Activated CD4-positive, alpha-beta memory T cell treated with anti-CD3 and anti-CD28 coated beads for 36 hours (primary cell): ENCODE measurements around the gene ATRX. TPM values are rescaled to one million over a fixed set of nuclear protein-coding genes. Genes with fewer than 3 reads are reported as not detected.
"Not testable (repeated sequence)": the region's sequence is repeated elsewhere in the genome, so short reads cannot be mapped to it uniquely, and the experiment has no call there.

Source experiments
- CTCF ChIA-PET: fragments of 350-600 bp; sonication (Branson Sonifier 250); formaldehyde crosslinking; loops from one replicate; lab custom pipeline; 2021; ENCODE audit warnings: antibody characterized with exemption, inconsistent platforms; lab: Charles Lee
- POLR2A ChIA-PET: fragments of 350-600 bp; sonication (Branson Sonifier 250); formaldehyde crosslinking; loops from one replicate; lab custom pipeline; 2021; ENCODE audit warnings: antibody characterized with exemption; lab: Charles Lee
- DNase-seq: peaks from one replicate; pipeline ENCODE4 v3.0.0-alpha.2; 2020
- H3K27ac Mint-ChIP-seq: one replicate; pipeline ENCODE4 v1.8.0; 2021; ENCODE audit warnings: mixed read lengths
- H3K27me3 Mint-ChIP-seq: one replicate; pipeline ENCODE4 v1.8.0; 2021; ENCODE audit warnings: mixed read lengths
- H3K36me3 Mint-ChIP-seq: one replicate; pipeline ENCODE4 v1.8.0; 2021; ENCODE audit warnings: mixed read lengths
- H3K4me1 Mint-ChIP-seq: one replicate; pipeline ENCODE4 v1.8.0; 2021; ENCODE audit warnings: low read depth, mixed read lengths
- H3K4me3 Mint-ChIP-seq: one replicate; pipeline ENCODE4 v1.8.0; 2021; ENCODE audit warnings: mild to moderate bottlenecking, mixed read lengths
- H3K9me3 Mint-ChIP-seq: one replicate; pipeline ENCODE4 v1.8.0; 2021; ENCODE audit warnings: mixed read lengths
- intact Hi-C: fragments of 100-400 bp; cut with micrococcal nuclease; formaldehyde crosslinking; loops from one replicate; pipeline ENCODE4 v1.15.1; 2023
- total RNA-seq, 2 experiments: library from RNA; stranded (reverse); gene quantifications; one replicate each; pipeline ENCODE4 v1.2.3, GENCODE V29; 2021

The ATRX gene
- total RNA-seq, 2 experiments from 2014 or later, result 56.8 to 60.4 TPM

DNA sequence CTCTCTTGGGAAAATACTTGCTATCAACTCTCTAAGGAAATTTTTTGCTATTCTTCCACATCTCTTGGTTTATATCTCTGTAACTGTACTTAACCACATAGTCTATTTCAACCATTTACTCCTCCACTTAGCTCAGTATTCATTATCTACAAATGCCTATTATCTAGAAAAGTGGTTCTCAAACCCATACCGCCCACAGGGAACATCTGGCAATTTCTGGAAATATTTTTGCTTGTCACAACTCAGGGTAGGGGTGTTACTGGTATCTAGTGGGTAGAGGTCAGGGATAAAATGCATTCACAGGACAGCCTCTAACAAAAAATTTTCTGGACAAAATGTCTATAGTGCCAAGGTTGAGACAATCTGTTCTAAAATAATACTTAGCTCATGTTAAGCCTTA is 14.4 kb downstream of the ATRX start:
- H3K27me3 Mint-ChIP-seq, result no peaks in the 10 kb centered on the region
- H3K4me1 Mint-ChIP-seq, result peaks cover 25% of the 10 kb centered on the region
- ChIA-PET POLR2A (no interaction called here), CTCF (no interaction called here)
- no peak overlapping the region for H3K27ac Mint-ChIP-seq
- no peaks in the 10 kb centered on the region for H3K9me3 Mint-ChIP-seq
- H3K4me3 Mint-ChIP-seq, result no peak overlapping the region
- intact Hi-C loops, result loop anchor here (10.0 kb wide), 1 partner anchor 63 kb away; no protein-coding TSS in a partner anchor
- no peak for DNase-seq
- peaks cover 1% of the 10 kb centered on the region for H3K36me3 Mint-ChIP-seq

DNA sequence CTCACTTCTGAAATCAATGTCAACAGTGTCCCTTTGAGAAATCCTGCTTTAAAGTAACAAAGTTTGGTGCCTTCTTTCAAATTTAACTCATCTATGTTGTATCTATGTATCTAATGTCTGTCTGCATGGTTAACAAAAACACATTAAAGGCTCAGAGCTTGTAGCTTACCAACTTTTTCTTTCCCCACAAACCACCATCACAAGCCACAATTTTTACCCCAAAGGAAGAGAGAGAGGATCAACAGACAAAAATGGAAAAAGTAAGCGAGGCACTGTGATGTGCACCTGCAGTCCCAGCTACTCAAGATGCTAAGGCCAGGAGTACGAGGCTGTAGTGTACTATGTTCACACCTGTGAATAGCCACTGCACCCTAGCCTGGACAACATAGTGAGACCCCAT is 17.2 kb downstream of the ATRX start:
- H3K4me1 Mint-ChIP-seq, result peaks cover 23% of the 10 kb centered on the region
- ChIA-PET CTCF (no interaction called here), POLR2A (interaction anchor here (0.6 kb wide), 1 partner anchor 18 kb away, joined by 3 read pairs; no protein-coding TSS in a partner anchor)
- intact Hi-C loops, result no loop called here
- no peaks in the 10 kb centered on the region for H3K27me3 Mint-ChIP-seq
- peaks cover 1% of the 10 kb centered on the region for H3K36me3 Mint-ChIP-seq
- H3K4me3 Mint-ChIP-seq, result no peak overlapping the region
- H3K27ac Mint-ChIP-seq, result peak overlapping the region; percentile 34
- H3K9me3 Mint-ChIP-seq, result no peaks in the 10 kb centered on the region
- no peak for DNase-seq

DNA sequence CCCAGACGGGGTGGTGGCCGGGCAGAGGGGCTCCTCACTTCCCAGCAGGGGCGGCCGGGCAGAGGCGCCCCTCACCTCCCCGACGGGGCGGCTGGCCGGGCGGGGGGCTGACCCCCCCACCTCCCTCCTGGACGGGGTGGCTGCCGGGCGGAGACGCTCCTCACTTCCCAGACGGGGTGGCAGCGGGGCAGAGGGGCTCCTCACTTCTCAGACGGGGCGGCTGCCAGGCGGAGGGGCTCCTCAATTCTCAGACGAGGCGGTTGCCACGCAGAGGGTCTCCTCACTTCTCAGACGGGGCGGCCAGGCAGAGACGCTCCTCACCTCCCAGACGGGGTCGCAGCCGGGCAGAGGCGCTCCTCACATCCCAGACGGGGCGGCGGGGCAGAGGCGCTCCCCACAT is 19.8 kb downstream of the ATRX start:
- H3K27ac Mint-ChIP-seq, DNase-seq, CTCF ChIA-PET, H3K9me3 Mint-ChIP-seq, intact Hi-C loops, POLR2A ChIA-PET, H3K4me3 Mint-ChIP-seq, H3K27me3 Mint-ChIP-seq, H3K36me3 Mint-ChIP-seq: not testable (repeated sequence)
- peaks cover 22% of the 10 kb centered on the region for H3K4me1 Mint-ChIP-seq

DNA sequence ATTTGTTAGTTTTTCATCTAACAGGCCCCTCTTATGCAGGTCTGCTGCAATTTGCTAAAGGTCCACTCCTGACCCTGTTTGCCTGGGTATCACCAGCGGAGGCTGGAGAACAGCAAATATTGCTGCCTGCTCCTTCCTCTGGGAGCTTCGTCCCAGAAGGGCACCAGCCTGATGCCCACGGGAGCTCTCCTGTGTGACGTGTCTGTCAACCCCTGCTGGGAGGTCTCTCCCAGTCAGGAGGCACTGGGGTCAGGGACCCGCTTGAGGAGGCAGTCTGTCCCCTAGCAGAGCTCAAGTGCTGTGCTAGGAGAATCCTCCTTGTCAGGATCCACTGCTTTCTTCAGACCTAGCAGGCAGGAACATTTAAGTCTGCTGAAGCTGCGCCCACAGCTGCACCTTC is 30.5 kb downstream of the ATRX start:
- intact Hi-C loops, result no loop called here

DNA sequence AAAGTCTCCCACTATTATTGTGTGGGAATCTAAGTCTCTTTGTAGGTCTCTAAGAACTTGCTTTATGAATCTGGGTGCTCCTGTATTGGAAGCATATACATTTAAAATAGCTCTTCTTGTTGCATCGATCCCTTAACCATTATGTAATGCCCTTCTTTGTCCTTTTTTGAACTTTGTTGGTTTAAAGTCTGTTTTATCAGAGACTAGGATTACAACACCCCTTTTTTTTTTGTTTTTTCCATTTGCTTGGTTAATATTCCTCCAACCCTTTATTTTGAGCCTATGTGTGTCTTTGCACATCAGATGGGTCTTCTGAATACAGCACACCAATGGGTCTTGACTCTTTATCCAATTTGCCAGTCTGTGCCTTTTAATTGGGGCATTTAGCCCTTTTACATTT is 32.1 kb downstream of the ATRX start:
- POLR2A ChIA-PET, intact Hi-C loops: not testable (repeated sequence)

More for the DNA sequence above, 30.5 kb downstream of the ATRX start:
- Mint-ChIP-seq H3K27me3 (no peaks in the 10 kb centered on the region), H3K4me1 (peaks cover 4% of the 10 kb centered on the region), H3K36me3 (peaks cover 2% of the 10 kb centered on the region), H3K9me3 (peaks cover 12% of the 10 kb centered on the region), H3K27ac (no peak overlapping the region), H3K4me3 (no peak overlapping the region)
- ChIA-PET POLR2A (no interaction called here), CTCF (no interaction called here)
- DNase-seq, result no peak

DNA sequence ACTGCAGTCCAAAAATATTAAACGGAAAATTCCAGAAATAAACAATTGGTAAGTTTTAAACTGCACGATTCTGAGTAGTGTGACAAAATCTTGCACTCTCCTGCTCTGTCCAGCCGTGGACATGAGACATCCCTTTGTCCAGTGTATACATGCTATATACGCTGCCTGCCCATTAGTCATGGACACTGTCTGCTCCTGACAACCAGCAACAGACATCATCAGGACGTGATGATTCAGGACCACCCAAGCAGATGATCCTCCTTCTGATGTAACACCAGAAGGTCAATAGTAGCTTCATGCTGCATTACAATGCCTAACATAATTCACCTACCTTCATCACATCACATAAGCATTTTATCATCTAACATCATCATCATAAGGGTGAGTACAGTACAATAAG is 36.3 kb downstream of the ATRX start:
- Mint-ChIP-seq H3K36me3 (no peaks in the 10 kb centered on the region), H3K27ac (no peak overlapping the region), H3K4me3 (no peak overlapping the region), H3K4me1 (peaks cover 17% of the 10 kb centered on the region), H3K9me3 (peaks cover 12% of the 10 kb centered on the region), H3K27me3 (no peaks in the 10 kb centered on the region)
- DNase-seq, result no peak
- intact Hi-C loops, result no loop called here
- ChIA-PET CTCF (no interaction called here), POLR2A (no interaction called here)

More for the DNA sequence above, 32.1 kb downstream of the ATRX start:
- DNase-seq, CTCF ChIA-PET, H3K4me1 Mint-ChIP-seq, H3K27ac Mint-ChIP-seq, H3K4me3 Mint-ChIP-seq, H3K36me3 Mint-ChIP-seq, H3K27me3 Mint-ChIP-seq: not testable (repeated sequence)
- H3K9me3 Mint-ChIP-seq, result peaks cover 12% of the 10 kb centered on the region

DNA sequence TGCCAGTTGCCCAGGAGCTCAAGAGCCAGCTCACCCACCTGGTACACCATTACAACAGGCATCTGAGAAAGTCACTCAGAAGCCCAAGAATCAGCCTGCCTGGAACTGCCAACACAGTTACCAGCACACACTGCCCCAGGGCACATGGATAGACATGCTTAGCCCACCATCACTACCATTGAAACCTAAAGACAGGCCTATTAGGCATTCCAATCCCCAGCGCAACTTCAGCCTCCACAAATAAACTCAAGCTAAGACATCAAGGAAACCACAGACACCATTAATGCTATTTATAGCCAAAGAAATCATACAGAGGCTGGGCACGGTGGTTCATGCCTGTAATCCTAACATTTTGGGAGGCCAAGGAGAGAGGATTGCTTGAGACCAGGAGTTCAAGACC is 42.3 kb downstream of the ATRX start:
- POLR2A ChIA-PET, result no interaction called here
- Mint-ChIP-seq H3K36me3 (no peaks in the 10 kb centered on the region), H3K4me1 (peaks cover 52% of the 10 kb centered on the region), H3K4me3 (no peak overlapping the region), H3K9me3 (no peaks in the 10 kb centered on the region), H3K27me3 (no peaks in the 10 kb centered on the region), H3K27ac (peak overlapping the region; percentile 10)
- intact Hi-C loops, result no loop called here
- DNase-seq, result no peak
- CTCF ChIA-PET, result no interaction called here

DNA sequence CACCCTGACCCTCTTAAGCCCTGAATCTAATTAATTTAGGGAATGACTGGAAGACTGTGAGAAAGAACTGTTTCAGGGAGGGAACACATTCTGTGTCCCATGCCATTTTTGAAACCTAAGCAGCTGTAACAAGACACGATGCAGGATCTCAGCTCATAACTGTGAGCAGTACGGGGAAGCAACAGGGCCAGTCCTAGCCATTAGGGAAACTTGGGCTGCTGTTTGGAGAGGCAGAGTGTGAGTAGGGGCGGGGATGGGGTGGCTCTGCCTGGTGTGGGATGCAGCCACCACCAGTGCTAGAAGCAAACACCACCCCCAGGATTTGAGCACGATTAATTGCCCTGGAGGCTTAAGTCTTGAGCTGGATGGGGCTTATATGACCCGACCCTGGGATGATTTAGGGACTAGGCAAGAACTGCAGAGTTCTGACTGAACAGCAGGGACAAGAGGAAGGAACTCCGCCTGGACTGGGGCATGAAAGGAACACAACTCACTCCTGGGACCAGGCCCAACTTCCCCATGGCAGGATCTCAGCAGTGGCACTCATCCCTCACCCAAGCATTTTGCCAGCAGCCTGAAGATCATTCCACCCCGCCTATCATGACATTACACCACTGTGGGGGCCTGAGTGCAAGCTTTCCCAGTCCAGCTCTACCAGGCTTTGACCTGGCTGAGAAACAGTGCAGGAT is 43.1 kb downstream of the ATRX start:
- Mint-ChIP-seq H3K4me1 (peaks cover 50% of the 10 kb centered on the region), H3K27ac (no peak overlapping the region), H3K36me3 (no peaks in the 10 kb centered on the region), H3K9me3 (no peaks in the 10 kb centered on the region), H3K27me3 (no peaks in the 10 kb centered on the region), H3K4me3 (no peak overlapping the region)
- DNase-seq, result no peak
- CTCF ChIA-PET, result no interaction called here
- intact Hi-C loops, result no loop called here
- POLR2A ChIA-PET, result no interaction called here

DNA sequence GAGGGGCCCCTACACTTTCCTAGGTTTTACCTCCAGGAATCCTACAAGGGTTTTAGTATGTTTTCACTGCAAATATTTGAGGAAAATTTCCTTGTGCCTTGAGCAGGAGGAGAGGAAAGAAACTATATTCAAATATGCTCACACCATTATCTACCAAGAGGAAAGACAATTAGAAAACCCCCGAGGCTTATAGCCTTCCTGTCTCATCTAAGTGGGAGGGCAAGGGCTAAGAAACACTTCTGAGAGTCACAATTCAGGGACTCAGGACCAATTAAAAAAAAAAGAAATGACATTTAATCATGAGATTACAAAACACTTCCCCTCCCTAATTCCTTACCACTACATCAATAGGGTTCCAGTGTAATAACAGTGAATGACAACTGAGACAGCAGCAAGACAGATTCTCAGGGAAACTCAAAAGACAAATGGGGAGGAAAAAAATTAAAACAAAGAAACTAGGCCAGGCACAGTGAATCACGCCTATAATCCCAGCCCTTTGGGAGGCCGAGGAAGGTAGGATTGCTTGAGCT is 45.6 kb downstream of the ATRX start:
- CTCF ChIA-PET, result no interaction called here
- H3K27me3 Mint-ChIP-seq, result no peaks in the 10 kb centered on the region
- POLR2A ChIA-PET, result no interaction called here
- H3K4me1 Mint-ChIP-seq, result peaks cover 44% of the 10 kb centered on the region
- H3K9me3 Mint-ChIP-seq, result peaks cover 3% of the 10 kb centered on the region
- intact Hi-C loops, result no loop called here
- H3K4me3 Mint-ChIP-seq, result no peak overlapping the region
- peaks cover 2% of the 10 kb centered on the region for H3K36me3 Mint-ChIP-seq
- no peak for DNase-seq
- H3K27ac Mint-ChIP-seq, result peak overlapping the region; percentile 73

DNA sequence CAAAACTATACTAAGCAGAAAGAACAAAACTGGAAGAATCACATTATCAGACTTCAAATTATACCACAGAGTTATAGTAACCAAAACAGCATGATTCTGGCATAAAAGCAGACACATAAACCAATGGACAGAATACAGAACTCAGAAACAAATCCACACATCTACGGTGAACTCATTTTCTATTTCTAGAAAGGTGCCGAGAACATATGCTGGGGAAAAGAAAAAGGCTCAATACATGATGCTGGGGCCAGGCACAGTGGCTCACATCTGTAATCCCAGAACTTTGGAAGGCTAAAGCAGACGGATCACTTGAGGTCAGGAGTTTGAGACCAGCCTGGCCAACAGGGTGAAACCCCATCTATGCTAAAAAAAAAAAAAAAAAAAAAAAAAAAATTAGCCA is 52.7 kb downstream of the ATRX start:
- intact Hi-C loops, result no loop called here
- Mint-ChIP-seq H3K27ac (no peak overlapping the region), H3K27me3 (no peaks in the 10 kb centered on the region), H3K36me3 (peaks cover 2% of the 10 kb centered on the region), H3K4me3 (no peak overlapping the region), H3K9me3 (peaks cover 3% of the 10 kb centered on the region), H3K4me1 (peaks cover 29% of the 10 kb centered on the region)
- ChIA-PET POLR2A (no interaction called here), CTCF (no interaction called here)
- no peak for DNase-seq

DNA sequence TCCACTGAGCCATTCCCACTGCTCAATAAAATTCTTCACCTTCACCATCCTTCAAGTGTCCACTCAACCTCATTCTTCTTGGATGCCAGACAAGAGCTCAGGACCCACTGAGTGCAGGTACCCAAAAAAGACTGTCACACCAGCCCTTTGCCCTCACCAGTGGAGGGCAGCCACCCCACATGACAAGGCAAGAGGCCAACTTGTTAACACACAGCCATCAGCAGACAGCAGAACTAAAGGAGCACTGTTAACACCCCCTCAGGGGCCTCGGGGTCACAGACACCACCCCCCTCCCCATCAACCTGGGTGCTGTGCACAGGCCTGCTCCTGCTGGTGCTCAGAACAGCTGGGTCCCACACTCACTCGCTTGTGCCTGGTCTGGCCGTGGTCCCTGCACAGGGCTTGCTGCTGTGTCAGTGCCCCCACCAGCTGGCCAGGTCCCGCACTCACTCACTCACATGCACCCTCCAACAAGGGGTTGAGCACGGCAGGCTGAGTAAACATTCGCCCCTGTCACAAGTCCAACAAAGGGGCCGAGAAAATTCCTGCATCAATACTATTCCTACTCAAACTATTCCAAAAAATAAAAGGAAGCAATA is 54.1 kb downstream of the ATRX start:
- Mint-ChIP-seq H3K27ac (no peak overlapping the region), H3K27me3 (no peaks in the 10 kb centered on the region), H3K4me1 (peaks cover 29% of the 10 kb centered on the region), H3K4me3 (no peak overlapping the region), H3K36me3 (peaks cover 2% of the 10 kb centered on the region), H3K9me3 (peaks cover 3% of the 10 kb centered on the region)
- ChIA-PET CTCF (no interaction called here), POLR2A (no interaction called here)
- no peak for DNase-seq
- intact Hi-C loops, result no loop called here

DNA sequence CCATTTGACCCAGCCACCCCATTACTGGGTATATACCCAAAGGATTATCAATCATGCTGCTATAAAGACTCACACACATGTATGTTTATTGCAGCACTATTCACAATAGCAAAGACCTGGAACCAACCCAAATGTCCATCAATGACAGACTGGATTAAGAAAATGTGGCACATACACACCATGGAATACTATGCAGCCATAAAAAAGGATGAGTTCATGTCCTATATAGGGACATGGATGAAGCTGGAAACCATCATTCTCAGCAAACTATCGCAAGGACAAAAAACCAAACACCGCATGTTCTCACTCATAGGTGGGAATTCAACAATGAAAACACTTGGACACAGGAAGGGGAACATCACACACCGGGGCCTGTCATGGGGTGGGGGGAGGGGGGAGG is 59.9 kb downstream of the ATRX start:
- intact Hi-C loops, H3K27ac Mint-ChIP-seq, DNase-seq, H3K36me3 Mint-ChIP-seq, POLR2A ChIA-PET, H3K4me3 Mint-ChIP-seq, H3K27me3 Mint-ChIP-seq, CTCF ChIA-PET: not testable (repeated sequence)
- H3K9me3 Mint-ChIP-seq, result peaks cover 13% of the 10 kb centered on the region
- H3K4me1 Mint-ChIP-seq, result peaks cover 19% of the 10 kb centered on the region

DNA sequence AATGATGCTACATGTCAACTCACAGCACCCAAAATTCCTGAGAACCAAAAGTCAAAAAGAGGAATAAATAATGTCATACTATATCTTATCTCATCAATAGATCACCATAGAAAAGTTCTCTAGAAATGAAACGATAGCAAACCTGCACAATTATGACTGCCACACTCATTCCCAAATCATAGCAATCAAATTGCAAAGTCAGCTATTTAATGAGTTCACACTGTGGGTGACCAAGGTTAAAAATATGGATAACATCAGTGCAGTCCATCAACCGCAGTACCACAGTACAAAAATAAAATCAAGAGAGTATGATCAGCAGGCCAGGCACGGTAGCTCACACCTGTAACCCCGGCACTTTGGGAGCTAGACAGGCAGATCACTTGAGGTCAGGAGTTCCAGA is 62.3 kb downstream of the ATRX start:
- no peak for DNase-seq
- Mint-ChIP-seq H3K4me1 (peaks cover 33% of the 10 kb centered on the region), H3K36me3 (peaks cover 2% of the 10 kb centered on the region), H3K4me3 (no peak overlapping the region), H3K27me3 (no peaks in the 10 kb centered on the region), H3K9me3 (peaks cover 13% of the 10 kb centered on the region), H3K27ac (no peak overlapping the region)
- CTCF ChIA-PET, result no interaction called here
- intact Hi-C loops, result no loop called here
- POLR2A ChIA-PET, result no interaction called here
